ENCODE data around the gene TXNDC12.
"Not testable (repeated sequence)": the region's sequence is repeated elsewhere in the genome, so short reads cannot be mapped to it uniquely, and the experiment has no call there.

TXNDC12 gene

DNA sequence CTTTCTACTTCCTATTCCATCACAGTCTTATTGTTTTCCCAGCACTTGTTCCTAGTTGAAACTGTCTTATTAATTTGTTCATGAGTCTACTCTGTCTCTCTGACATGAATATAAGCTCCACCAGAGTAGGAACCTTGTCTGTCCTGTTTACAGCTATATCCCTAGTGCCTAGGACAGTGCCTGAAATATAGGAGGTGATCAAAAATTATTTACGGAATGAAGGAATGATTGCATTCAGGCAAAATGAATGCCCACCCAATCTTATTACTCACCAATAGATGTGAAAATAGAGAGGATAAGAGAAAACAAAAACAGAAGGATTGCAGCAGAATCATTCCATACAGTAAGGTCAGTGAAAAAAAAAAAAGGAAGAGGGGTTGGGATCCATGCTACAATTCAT is 1.1 kb downstream of the TXNDC12 start:
- no peak for DNase-seq (ENCODE audit: low read depth)
- TF ChIP-seq, protein P1, sequence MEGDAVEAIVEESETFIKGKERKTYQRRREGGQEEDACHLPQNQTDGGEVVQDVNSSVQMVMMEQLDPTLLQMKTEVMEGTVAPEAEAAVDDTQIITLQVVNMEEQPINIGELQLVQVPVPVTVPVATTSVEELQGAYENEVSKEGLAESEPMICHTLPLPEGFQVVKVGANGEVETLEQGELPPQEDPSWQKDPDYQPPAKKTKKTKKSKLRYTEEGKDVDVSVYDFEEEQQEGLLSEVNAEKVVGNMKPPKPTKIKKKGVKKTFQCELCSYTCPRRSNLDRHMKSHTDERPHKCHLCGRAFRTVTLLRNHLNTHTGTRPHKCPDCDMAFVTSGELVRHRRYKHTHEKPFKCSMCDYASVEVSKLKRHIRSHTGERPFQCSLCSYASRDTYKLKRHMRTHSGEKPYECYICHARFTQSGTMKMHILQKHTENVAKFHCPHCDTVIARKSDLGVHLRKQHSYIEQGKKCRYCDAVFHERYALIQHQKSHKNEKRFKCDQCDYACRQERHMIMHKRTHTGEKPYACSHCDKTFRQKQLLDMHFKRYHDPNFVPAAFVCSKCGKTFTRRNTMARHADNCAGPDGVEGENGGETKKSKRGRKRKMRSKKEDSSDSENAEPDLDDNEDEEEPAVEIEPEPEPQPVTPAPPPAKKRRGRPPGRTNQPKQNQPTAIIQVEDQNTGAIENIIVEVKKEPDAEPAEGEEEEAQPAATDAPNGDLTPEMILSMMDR (IDR thresholded peaks at IDR 0.05; ENCODE audit: control insufficient read depth, insufficient read depth, low read depth, low read length, missing control alignments), result no peak
- H3K4me3 ChIP-seq (ENCODE audit: control insufficient read depth, low read depth, low read length), result peak overlapping the region; percentile 89

DNA sequence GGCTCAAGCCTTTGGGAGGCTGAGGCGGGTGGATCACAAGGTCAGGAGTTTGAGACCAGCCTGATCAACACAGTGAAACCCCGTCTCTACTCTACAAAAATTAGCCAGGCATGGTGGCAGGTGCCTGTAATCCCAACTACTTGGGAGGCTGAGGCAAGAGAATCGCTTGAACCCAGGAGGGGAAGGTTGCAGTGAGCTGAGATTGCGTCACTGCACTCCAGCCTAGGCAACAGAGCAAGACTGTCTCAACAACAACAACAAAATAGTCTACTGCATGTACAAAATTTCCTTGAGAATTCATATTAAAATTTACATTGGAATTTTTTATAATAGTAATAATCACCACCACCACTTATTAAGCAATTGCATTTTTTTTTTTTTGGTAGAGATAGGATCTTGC is 5.7 kb downstream of the TXNDC12 start:
- DNase-seq (ENCODE audit: low read depth); H3K4me3 ChIP-seq (ENCODE audit: control insufficient read depth, low read depth, low read length): not testable (repeated sequence)

DNA sequence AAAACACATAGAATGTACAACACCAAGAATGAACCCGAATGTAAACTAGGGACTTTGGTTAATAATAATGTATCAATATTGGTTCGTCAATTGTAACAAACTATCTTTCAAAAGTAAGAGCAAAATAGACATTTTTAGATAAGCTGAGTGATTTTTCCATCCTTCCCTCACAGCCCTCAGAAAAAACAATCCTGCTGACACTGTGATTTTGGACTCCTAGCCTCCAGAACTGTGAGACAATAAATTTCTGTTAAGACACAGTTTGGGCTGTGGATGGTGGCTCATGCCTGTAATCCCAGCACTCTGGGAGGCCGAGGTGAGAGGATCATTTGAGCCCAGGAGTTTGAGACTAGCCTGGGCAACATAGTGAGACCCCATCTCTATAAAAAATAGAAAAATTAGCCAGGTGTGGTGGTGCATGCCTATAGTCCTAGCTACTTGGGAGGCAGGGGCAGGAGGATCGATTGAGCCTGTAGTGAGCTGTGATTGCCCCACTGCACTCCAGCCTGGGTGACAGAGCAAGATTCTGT is 9.3 kb downstream of the TXNDC12 start:
- not testable (repeated sequence) for H3K4me3 ChIP-seq (ENCODE audit: control insufficient read depth, low read depth, low read length); DNase-seq (ENCODE audit: low read depth)

DNA sequence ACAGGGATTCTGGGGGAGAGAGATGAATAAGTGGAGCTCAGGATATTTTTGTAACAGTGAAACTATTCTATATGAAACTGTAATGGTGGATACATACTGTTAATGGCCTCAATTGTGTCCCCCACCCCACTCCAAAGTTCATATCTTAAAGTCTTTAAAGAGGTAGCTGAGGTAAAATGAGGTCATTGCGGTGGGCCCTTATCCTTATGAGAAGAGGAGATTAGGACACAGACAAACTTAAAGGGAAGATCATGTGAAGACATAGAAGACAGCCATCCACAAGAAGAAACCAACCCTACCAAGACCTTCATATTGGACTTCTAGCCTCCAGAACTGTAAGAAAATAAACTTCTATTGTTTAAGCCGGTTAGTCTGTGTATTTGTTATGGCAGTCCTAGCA is 9.8 kb downstream of the TXNDC12 start:
- TF ChIP-seq, protein P1 (IDR thresholded peaks at IDR 0.05; ENCODE audit: control insufficient read depth, insufficient read depth, low read depth, low read length, missing control alignments), result no peak
- no peak for DNase-seq (ENCODE audit: low read depth)
- no peak overlapping the region for H3K4me3 ChIP-seq (ENCODE audit: control insufficient read depth, low read depth, low read length)

DNA sequence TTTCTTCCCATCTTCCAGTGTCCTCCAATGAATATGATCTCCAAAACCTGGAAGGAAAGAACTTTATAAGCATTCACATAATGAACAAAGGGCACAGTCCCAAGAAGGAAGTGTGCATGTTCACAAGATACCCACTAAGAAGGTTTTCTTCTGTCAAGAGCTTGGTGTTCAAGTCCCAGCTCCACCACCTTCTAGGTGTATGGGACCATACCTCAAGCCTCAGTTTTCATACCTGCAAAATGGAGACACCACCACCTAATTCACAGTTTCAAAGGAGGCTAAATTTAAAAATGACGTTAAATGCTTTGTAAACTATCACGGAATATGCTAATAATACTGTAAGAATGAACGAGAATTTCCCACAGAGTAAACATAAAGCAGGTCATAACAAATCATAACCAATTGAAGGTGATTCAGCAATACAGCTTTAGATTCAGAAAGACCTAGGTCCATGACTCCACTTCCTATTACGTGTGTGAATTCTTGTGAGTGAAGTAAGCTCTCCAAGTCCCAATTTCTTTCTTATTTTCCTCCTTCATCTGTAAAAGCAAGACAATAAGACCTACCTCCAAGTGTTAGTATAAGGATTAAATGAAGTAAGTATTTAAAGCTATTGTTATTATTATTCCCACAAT is 13.3 kb downstream of the TXNDC12 start:
- DNase-seq (ENCODE audit: low read depth), result no peak
- TF ChIP-seq, protein P1 (IDR thresholded peaks at IDR 0.05; ENCODE audit: control insufficient read depth, insufficient read depth, low read depth, low read length, missing control alignments), result no peak
- H3K4me3 ChIP-seq (ENCODE audit: control insufficient read depth, low read depth, low read length), result no peak overlapping the region

DNA sequence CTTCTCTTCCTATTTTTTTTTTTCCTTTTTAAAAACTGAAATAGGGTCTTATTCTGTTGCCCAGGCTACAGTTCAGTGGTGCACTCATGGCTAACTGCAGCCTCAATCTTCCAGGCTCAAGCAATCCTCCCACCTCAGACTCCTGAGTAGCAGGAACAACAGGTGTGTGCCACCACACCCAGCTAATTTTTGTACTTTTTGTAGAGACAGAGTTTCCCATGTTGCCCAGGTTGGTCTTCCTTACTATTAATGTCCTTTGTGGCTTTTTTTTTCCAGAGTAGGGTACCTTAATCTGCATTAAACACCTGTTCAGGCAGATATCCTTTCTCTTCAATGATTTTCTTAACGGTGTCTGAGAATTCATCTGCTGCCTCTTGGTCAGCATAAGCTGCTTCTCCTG is 17.1 kb downstream of the TXNDC12 start:
- TF ChIP-seq, protein P1 (IDR thresholded peaks at IDR 0.05; ENCODE audit: control insufficient read depth, insufficient read depth, low read depth, low read length, missing control alignments), result no peak
- H3K4me3 ChIP-seq (ENCODE audit: control insufficient read depth, low read depth, low read length), result no peak overlapping the region

DNA sequence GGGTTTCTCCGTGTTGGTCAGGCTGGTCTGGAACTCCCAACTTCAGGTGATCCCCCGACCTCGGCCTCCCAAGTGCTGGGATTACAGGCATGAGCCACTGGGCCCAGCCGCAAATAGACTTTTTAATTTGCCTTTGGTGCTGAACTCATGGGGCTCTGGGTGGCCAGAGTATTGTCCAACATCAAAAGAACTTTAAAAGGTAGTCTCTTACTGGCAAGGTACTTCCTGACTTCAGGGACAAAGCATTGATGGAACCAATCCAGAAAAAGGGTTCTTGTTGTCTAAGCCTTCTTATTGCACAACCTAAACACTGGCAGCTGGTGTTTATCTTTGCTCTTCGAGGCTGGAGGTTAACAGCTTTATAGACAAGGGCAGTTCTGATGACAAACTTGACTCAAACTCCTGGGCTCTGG is 17.6 kb downstream of the TXNDC12 start:
- no peak for DNase-seq (ENCODE audit: low read depth)
- TF ChIP-seq, protein P1 (IDR thresholded peaks at IDR 0.05; ENCODE audit: control insufficient read depth, insufficient read depth, low read depth, low read length, missing control alignments), result no peak
- H3K4me3 ChIP-seq (ENCODE audit: control insufficient read depth, low read depth, low read length), result no peak overlapping the region

More for the DNA sequence above, 17.1 kb downstream of the TXNDC12 start:
- no peak for DNase-seq (ENCODE audit: low read depth)

DNA sequence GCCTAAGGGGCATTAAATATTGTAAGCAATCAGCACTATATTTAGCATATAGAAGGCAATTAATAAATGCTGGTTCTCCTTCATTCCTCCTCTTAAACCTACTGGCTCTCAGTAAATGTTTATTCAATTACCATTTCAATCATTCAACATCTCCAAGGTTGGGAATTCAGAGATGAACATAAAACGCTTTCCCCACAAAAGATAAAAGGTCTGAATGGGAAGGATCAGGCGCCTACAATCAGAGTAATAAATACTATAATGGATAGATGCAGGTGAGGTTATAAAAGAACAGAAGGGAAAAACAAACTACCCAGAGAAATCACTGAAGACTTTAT is 21.0 kb downstream of the TXNDC12 start:
- no peak overlapping the region for H3K4me3 ChIP-seq (ENCODE audit: control insufficient read depth, low read depth, low read length)
- TF ChIP-seq, protein P1 (IDR thresholded peaks at IDR 0.05; ENCODE audit: control insufficient read depth, insufficient read depth, low read depth, low read length, missing control alignments), result no peak
- no peak for DNase-seq (ENCODE audit: low read depth)

Data from AG09309 (cell line).